H1 (cell line): ENCODE results near the gene CTCF. TPM values are rescaled to one million over a fixed set of nuclear protein-coding genes. Genes with fewer than 3 reads are reported as not detected.

Experiments
- CREB1 ChIP-seq: IDR thresholded peaks from 2 replicates; pipeline ENCODE4 v1.6.1; 2012; ENCODE audit warnings: inconsistent platforms
- EGR1 ChIP-seq: IDR thresholded peaks from 2 replicates; pipeline ENCODE4 v1.6.1; 2011; ENCODE audit warnings: low read depth, low read length, borderline replicate concordance
- EZH2 ChIP-seq: fragments of 200-600 bp; sonication (generic); IDR thresholded peaks from 2 replicates; pipeline ENCODE4 v1.7.1; 2012; ENCODE audit warnings: low read depth, mild to moderate bottlenecking, moderate library complexity, low read length, inconsistent platforms; ENCODE audit not compliant: severe bottlenecking
- KDM1A ChIP-seq: fragments of 200-600, 300-600 bp; sonication (generic); IDR thresholded peaks from 2 replicates; pipeline ENCODE4 v1.7.1; 2016; ENCODE audit warnings: mild to moderate bottlenecking, low read length, borderline replicate concordance
- KDM4A ChIP-seq: IDR thresholded peaks from one replicate; pipeline ENCODE4 v1.7.1; 2012; ENCODE audit warnings: low read depth, mild to moderate bottlenecking, moderate library complexity, low read length, inconsistent platforms; ENCODE audit not compliant: severe bottlenecking
- SIRT6 ChIP-seq: IDR thresholded peaks from one replicate; pipeline ENCODE4 v1.7.1; 2012; ENCODE audit warnings: low read length, inconsistent platforms
- TCF12 ChIP-seq: IDR thresholded peaks from 2 replicates; pipeline ENCODE4 v1.6.1; 2011; ENCODE audit warnings: low read depth, mild to moderate bottlenecking, low read length
- polyA plus RNA-seq, 7 experiments: library from polyadenylated mRNA; depleted of rRNA in 3 of 7; stranded (reverse) in 5 of 7; unstranded in 2 of 7; fragments of >200 nt in 5 of 7; fragments of 200-250 nt in 2 of 7; gene quantifications; 1 replicate in 5 of 7; 2 replicates in 1 of 7; 4 replicates in 1 of 7; pipeline versions ENCODE4 v1.2.1 to v1.2.3, GENCODE V29; 2011 to 2013; ENCODE audit warnings: missing spikeins in 2 of 7, mixed read lengths in 2 of 7
- total RNA-seq: library from RNA; stranded (reverse); fragmentation: NEBNext Ultra II Directional; extraction: Animal tissue kit (Norgen Biotek cat#: 25700); gene quantifications from 2 replicates; pipeline ENCODE4 v1.2.1, GENCODE V29; 2021

CTCF gene
- total and polyA plus RNA-seq, 2 of the 8 experiments (the other 6 are each of a cell fraction or from before 2014, with no cell fraction given) = 32.4 to 66.0 TPM

GRCh38 chr16:67519242-67519641 is 43.1 kb upstream of the CTCF start (continued):
- TF ChIP-seq SIRT6 = no peak
- TF ChIP-seq KDM1A = no peak
- no peak for TF ChIP-seq TCF12
- TF ChIP-seq KDM4A = no peak
- TF ChIP-seq CREB1 = no peak
- TF ChIP-seq EGR1 = no peak
- TF ChIP-seq EZH2 = no peak
